ENCODE data around the gene PPIL6. TPM values are rescaled to one million over a fixed set of nuclear protein-coding genes. Genes with fewer than 3 reads are reported as not detected.

PPIL6 gene
- total RNA-seq, 1 experiment from 2014 or later, result 0.62 TPM

- 0 out of 2 replicates have a peak overlapping the region, but pooled peaks have one; percentile 23 for H3K27ac ChIP-seq (ENCODE audit: low read length)
- H3K4me3 ChIP-seq (ENCODE audit: low read length), result no peak overlapping the region
- no peak overlapping the region for H3K9ac ChIP-seq (ENCODE audit: low read length)
- no peaks in the 10 kb centered on the region for H3F3A ChIP-seq (ENCODE audit: low read length, unreplicated experiment)
- ATAC-seq (no peak), DNase-seq (no peak)
- TF ChIP-seq EZH2 (IDR thresholded peaks at IDR 0.05; ENCODE audit: low read length, unreplicated experiment), result no peak
- TF ChIP-seq, protein P1, sequence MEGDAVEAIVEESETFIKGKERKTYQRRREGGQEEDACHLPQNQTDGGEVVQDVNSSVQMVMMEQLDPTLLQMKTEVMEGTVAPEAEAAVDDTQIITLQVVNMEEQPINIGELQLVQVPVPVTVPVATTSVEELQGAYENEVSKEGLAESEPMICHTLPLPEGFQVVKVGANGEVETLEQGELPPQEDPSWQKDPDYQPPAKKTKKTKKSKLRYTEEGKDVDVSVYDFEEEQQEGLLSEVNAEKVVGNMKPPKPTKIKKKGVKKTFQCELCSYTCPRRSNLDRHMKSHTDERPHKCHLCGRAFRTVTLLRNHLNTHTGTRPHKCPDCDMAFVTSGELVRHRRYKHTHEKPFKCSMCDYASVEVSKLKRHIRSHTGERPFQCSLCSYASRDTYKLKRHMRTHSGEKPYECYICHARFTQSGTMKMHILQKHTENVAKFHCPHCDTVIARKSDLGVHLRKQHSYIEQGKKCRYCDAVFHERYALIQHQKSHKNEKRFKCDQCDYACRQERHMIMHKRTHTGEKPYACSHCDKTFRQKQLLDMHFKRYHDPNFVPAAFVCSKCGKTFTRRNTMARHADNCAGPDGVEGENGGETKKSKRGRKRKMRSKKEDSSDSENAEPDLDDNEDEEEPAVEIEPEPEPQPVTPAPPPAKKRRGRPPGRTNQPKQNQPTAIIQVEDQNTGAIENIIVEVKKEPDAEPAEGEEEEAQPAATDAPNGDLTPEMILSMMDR (conservative IDR thresholded peaks at IDR 0.05; ENCODE audit: low read depth, low read length), result no peak
- no peak for TF ChIP-seq EZH2phosphoT487 (IDR thresholded peaks at IDR 0.05; ENCODE audit: borderline replicate concordance, low read length)
- ChIA-PET POLR2A (ENCODE audit: unreplicated experiment) (interaction anchor here (0.6 kb wide), 1 partner anchor 205 kb away, joined by 5 read pairs; no protein-coding TSS in a partner anchor), CTCF (interaction anchor here (0.6 kb wide), 1 partner anchor 9 kb away, joined by 3 read pairs; no protein-coding TSS in a partner anchor)
- no peaks in the 10 kb centered on the region for H3K79me2 ChIP-seq (ENCODE audit: low read length)
- no peaks in the 10 kb centered on the region for H3K27me3 ChIP-seq (ENCODE audit: low read length)
- no peaks in the 10 kb centered on the region for H4K20me1 ChIP-seq (ENCODE audit: low read length)
- no peak overlapping the region for H2AFZ ChIP-seq (ENCODE audit: low read length)
- peaks cover 15% of the 10 kb centered on the region for H3K4me1 ChIP-seq (ENCODE audit: insufficient read depth, low read length)
- no peaks in the 10 kb centered on the region for H3K9me3 ChIP-seq (ENCODE audit: low read length)
- no peaks in the 10 kb centered on the region for H3K36me3 ChIP-seq (ENCODE audit: low read depth, low read length)
- intact Hi-C loops (cut with micrococcal nuclease), result loop anchor here (5.0 kb wide), 1 partner anchor 316 kb away; no protein-coding TSS in a partner anchor
- no peaks in the 10 kb centered on the region for H3K9me2 ChIP-seq (replicated peaks; ENCODE audit: low read length)
- H3K4me2 ChIP-seq (ENCODE audit: low read length), result no peak overlapping the region
- no TSS peak for BruUV-seq (replicated peaks)
Observed at GRCh38 chr6:109393157-109393885, 47.1 kb downstream of the PPIL6 start.

DNA sequence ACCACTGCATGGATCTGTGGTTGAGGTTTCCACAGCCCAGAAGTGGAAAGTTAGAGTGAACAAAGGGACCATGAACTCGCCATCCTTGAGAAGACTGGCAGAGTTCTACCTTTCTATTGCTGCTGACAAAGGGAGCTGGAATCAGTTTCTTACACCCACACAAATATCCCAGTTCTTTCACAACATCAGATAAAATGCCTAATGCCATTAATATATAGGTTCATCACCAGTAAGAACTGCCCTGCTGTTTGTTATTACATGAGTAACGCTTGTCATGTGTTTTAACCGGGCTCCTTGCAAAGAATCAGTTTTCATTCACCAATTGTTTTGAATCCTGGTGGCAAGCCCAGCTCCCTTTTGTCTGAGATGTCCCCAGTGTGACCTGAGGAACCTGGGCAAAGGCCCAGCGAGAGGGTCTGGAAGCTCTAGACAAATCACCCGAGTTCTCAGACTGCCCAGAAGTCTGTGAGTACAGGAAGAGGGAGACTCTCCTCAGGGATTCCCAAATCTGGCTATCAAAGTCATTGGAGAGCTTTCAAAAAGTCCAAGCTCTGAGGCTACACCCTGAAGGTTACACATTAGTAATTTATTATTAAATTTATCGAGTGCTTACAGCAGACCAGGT is 50.7 kb downstream of the PPIL6 start:
- no TSS peak for BruUV-seq (replicated peaks)
- POLR2A ChIA-PET (ENCODE audit: unreplicated experiment), result no interaction called here
- no peaks in the 10 kb centered on the region for H3K79me2 ChIP-seq (ENCODE audit: low read length)
- TF ChIP-seq EZH2 (IDR thresholded peaks at IDR 0.05; ENCODE audit: low read length, unreplicated experiment) (no peak), EZH2phosphoT487 (IDR thresholded peaks at IDR 0.05; ENCODE audit: borderline replicate concordance, low read length) (no peak)
- TF ChIP-seq, protein P1 (conservative IDR thresholded peaks at IDR 0.05; ENCODE audit: low read depth, low read length), result no peak
- no peaks in the 10 kb centered on the region for H3K27me3 ChIP-seq (ENCODE audit: low read length)
- CTCF ChIA-PET, result no interaction called here
- no peak overlapping the region for H2AFZ ChIP-seq (ENCODE audit: low read length)
- intact Hi-C loops (cut with micrococcal nuclease), result loop anchor here (5.0 kb wide), 1 partner anchor 312 kb away; no protein-coding TSS in a partner anchor
- H3K27ac ChIP-seq (ENCODE audit: low read length), result no peak overlapping the region
- H3K4me3 ChIP-seq (ENCODE audit: low read length), result no peak overlapping the region
- no peak overlapping the region for H3K4me2 ChIP-seq (ENCODE audit: low read length)
- no peaks in the 10 kb centered on the region for H3F3A ChIP-seq (ENCODE audit: low read length, unreplicated experiment)
- H3K36me3 ChIP-seq (ENCODE audit: low read depth, low read length), result no peaks in the 10 kb centered on the region
- DNase-seq (no peak), ATAC-seq (no peak)
- no peak overlapping the region for H3K9ac ChIP-seq (ENCODE audit: low read length)
- no peaks in the 10 kb centered on the region for H3K9me2 ChIP-seq (replicated peaks; ENCODE audit: low read length)
- no peaks in the 10 kb centered on the region for H3K9me3 ChIP-seq (ENCODE audit: low read length)
- no peaks in the 10 kb centered on the region for H4K20me1 ChIP-seq (ENCODE audit: low read length)
- H3K4me1 ChIP-seq (ENCODE audit: insufficient read depth, low read length), result peaks cover 18% of the 10 kb centered on the region

- no peak overlapping the region for H2AFZ ChIP-seq (ENCODE audit: low read length)
- H3K27ac ChIP-seq (ENCODE audit: low read length), result no peak overlapping the region
- no peaks in the 10 kb centered on the region for H3K9me2 ChIP-seq (replicated peaks; ENCODE audit: low read length)
- H3K9me3 ChIP-seq (ENCODE audit: low read length), result no peaks in the 10 kb centered on the region
- peaks cover 23% of the 10 kb centered on the region for H3K4me1 ChIP-seq (ENCODE audit: insufficient read depth, low read length)
- ChIA-PET CTCF (no interaction called here), POLR2A (ENCODE audit: unreplicated experiment) (no interaction called here)
- no peak for ATAC-seq
- H3K9ac ChIP-seq (ENCODE audit: low read length), result no peak overlapping the region
- TF ChIP-seq, protein P1 (conservative IDR thresholded peaks at IDR 0.05; ENCODE audit: low read depth, low read length), result no peak
- no peak for TF ChIP-seq EZH2 (IDR thresholded peaks at IDR 0.05; ENCODE audit: low read length, unreplicated experiment)
- TF ChIP-seq EZH2phosphoT487 (IDR thresholded peaks at IDR 0.05; ENCODE audit: borderline replicate concordance, low read length), result no peak
- H4K20me1 ChIP-seq (ENCODE audit: low read length), result no peaks in the 10 kb centered on the region
- H3K27me3 ChIP-seq (ENCODE audit: low read length), result no peaks in the 10 kb centered on the region
- no peaks in the 10 kb centered on the region for H3K36me3 ChIP-seq (ENCODE audit: low read depth, low read length)
- no peak overlapping the region for H3K4me3 ChIP-seq (ENCODE audit: low read length)
- BruUV-seq (replicated peaks), result no TSS peak
- no peak for DNase-seq
- H3F3A ChIP-seq (ENCODE audit: low read length, unreplicated experiment), result no peaks in the 10 kb centered on the region
- no peaks in the 10 kb centered on the region for H3K79me2 ChIP-seq (ENCODE audit: low read length)
- no peak overlapping the region for H3K4me2 ChIP-seq (ENCODE audit: low read length)
- intact Hi-C loops (cut with micrococcal nuclease), result no loop called here
Observed at GRCh38 chr6:109388265-109388664, 52.2 kb downstream of the PPIL6 start.
